GM23248 (cell line): Measurements from ENCODE around the gene NME3.

Source experiments
- EZH2 ChIP-seq: fragments of 200-600 bp; sonication (generic); IDR thresholded peaks from 2 replicates; pipeline ENCODE4 v1.6.1; 2018; ENCODE audit warnings: antibody characterized with exemption, mild to moderate bottlenecking; ENCODE audit not compliant: insufficient read depth, poor library complexity, severe bottlenecking
- EZH2phosphoT487 ChIP-seq: fragments of 200-600 bp; sonication (generic); IDR thresholded peaks from 2 replicates; pipeline ENCODE4 v1.6.1; 2018; ENCODE audit warnings: antibody characterized with exemption, moderate library complexity, mild to moderate bottlenecking, low read depth; ENCODE audit not compliant: insufficient read depth

- TF ChIP-seq EZH2, result no peak
- no peak for TF ChIP-seq EZH2phosphoT487
These were observed 4.6 kb downstream of the NME3 start for GRCh38 chr16:1766701-1767100.
